Measurements from ENCODE around the gene IL1RAP. TPM values are rescaled to one million over a fixed set of nuclear protein-coding genes. Genes with fewer than 3 reads are reported as not detected.

The IL1RAP gene
- total RNA-seq, 1 experiment from 2014 or later: 6.8 TPM

- H3K4me3 ChIP-seq: no peak overlapping the region
- no peak for DNase-seq
- no peaks in the 10 kb centered on the region for H3K36me3 ChIP-seq
- H3K9me3 ChIP-seq (replicated peaks): no peaks in the 10 kb centered on the region
- no peaks in the 10 kb centered on the region for H3K27me3 ChIP-seq
- H3K27ac ChIP-seq: no peak overlapping the region
- H3K4me1 ChIP-seq: no peaks in the 10 kb centered on the region; the same call in 1 of the 2 replicates
These were observed 181.3 kb downstream of the IL1RAP start for GRCh38 chr3:190695225-190695624.

- no peak overlapping the region for H3K27ac ChIP-seq
- no peaks in the 10 kb centered on the region for H3K27me3 ChIP-seq
- H3K9me3 ChIP-seq (replicated peaks): no peaks in the 10 kb centered on the region
- DNase-seq: no peak
- no peaks in the 10 kb centered on the region for H3K36me3 ChIP-seq
- H3K4me1 ChIP-seq: no peaks in the 10 kb centered on the region; the same call in 1 of the 2 replicates
- H3K4me3 ChIP-seq: no peak overlapping the region
These were observed 182.1 kb downstream of the IL1RAP start for GRCh38 chr3:190695994-190696393.

GRCh38 chr3:190696777-190697501, 183.1 kb downstream of the IL1RAP start:
- Histone ChIP-seq H3K4me3 (no peak overlapping the region), H3K4me1 (no peaks in the 10 kb centered on the region; the same call in 1 of the 2 replicates), H3K9me3 (replicated peaks) (no peaks in the 10 kb centered on the region), H3K36me3 (no peaks in the 10 kb centered on the region), H3K27ac (no peak overlapping the region), H3K27me3 (no peaks in the 10 kb centered on the region)
- peak in 1 of 2 experiments; percentile 29 for DNase-seq

- Histone ChIP-seq H3K4me1 (no peaks in the 10 kb centered on the region; the same call in 1 of the 2 replicates), H3K36me3 (no peaks in the 10 kb centered on the region), H3K27me3 (no peaks in the 10 kb centered on the region), H3K9me3 (replicated peaks) (no peaks in the 10 kb centered on the region), H3K4me3 (no peak overlapping the region), H3K27ac (no peak overlapping the region)
- no peak for DNase-seq
These were observed 183.6 kb downstream of the IL1RAP start for GRCh38 chr3:190697502-190697830.

DNA sequence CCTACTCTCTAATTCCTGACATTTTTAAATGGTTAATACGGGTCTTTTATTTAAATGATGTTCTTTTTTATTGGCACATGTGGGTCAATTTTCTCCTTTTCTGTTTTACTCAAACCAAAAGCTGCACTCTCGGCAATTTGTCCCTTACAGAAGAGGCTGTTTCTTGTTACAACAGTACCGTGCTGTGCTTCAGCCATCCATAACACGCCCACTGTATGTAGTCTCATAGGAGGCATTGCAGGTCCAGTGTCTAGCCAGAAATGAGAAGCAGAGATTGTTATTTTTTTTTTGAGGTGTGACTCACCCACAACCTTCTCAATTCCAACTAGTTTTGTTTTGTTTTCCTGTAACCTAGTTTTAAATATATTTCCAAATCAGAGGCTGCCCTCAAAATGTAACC, 184.0 kb downstream of the IL1RAP start:
- no peak overlapping the region for H3K27ac ChIP-seq
- no peaks in the 10 kb centered on the region; the same call in 1 of the 2 replicates for H3K4me1 ChIP-seq

GRCh38 chr3:190699776-190700175, 185.9 kb downstream of the IL1RAP start:
- Histone ChIP-seq H3K36me3 (no peaks in the 10 kb centered on the region), H3K27ac (no peak overlapping the region), H3K9me3 (replicated peaks) (no peaks in the 10 kb centered on the region), H3K4me1 (no peaks in the 10 kb centered on the region), H3K4me3 (no peak overlapping the region), H3K27me3 (no peaks in the 10 kb centered on the region)
- DNase-seq: no peak

More for the DNA sequence above, 184.0 kb downstream of the IL1RAP start:
- DNase-seq: no peak
- no peaks in the 10 kb centered on the region for H3K9me3 ChIP-seq (replicated peaks)
- no peak overlapping the region for H3K4me3 ChIP-seq
- no peaks in the 10 kb centered on the region for H3K36me3 ChIP-seq
- H3K27me3 ChIP-seq: no peaks in the 10 kb centered on the region

GRCh38 chr3:190701096-190701532, 187.2 kb downstream of the IL1RAP start:
- Histone ChIP-seq H3K27me3 (no peaks in the 10 kb centered on the region), H3K9me3 (replicated peaks) (no peaks in the 10 kb centered on the region), H3K36me3 (no peaks in the 10 kb centered on the region), H3K4me1 (no peaks in the 10 kb centered on the region), H3K4me3 (no peak overlapping the region), H3K27ac (no peak overlapping the region)
- DNase-seq: peak; percentile 11 to 49

- Histone ChIP-seq H3K36me3 (no peaks in the 10 kb centered on the region), H3K9me3 (replicated peaks) (no peaks in the 10 kb centered on the region), H3K27me3 (no peaks in the 10 kb centered on the region), H3K4me1 (peaks cover 16% of the 10 kb centered on the region; the same call in 1 of the 2 replicates), H3K4me3 (no peak overlapping the region), H3K27ac (no peak overlapping the region)
- DNase-seq: no peak
These were observed 192.7 kb downstream of the IL1RAP start for GRCh38 chr3:190706582-190706981.

Other genes with a start within 250 kb of the IL1RAP start
- gene CLDN1, start 191.6 kb upstream of the IL1RAP start, total RNA-seq (2014; rRNA removed; shearing (Covaris generic)): 0.25 and 0.42 TPM in 2 replicates
- not detected in 2 replicates for gene CLDN16, start 125.9 kb upstream of the IL1RAP start, total RNA-seq (2014; rRNA removed; shearing (Covaris generic))
- gene TMEM207, start 64.2 kb upstream of the IL1RAP start, total RNA-seq (2014; rRNA removed; shearing (Covaris generic)): not detected in 2 replicates

Measured in SJCRH30 (cell line).